ENCODE measurements around the gene KCNG4. TPM values are rescaled to one million over a fixed set of nuclear protein-coding genes. Genes with fewer than 3 reads are reported as not detected.

KCNG4 gene
- total and polyA plus RNA-seq, 2 experiments from 2014 or later, result 0.07 TPM; not detected in 1

DNA sequence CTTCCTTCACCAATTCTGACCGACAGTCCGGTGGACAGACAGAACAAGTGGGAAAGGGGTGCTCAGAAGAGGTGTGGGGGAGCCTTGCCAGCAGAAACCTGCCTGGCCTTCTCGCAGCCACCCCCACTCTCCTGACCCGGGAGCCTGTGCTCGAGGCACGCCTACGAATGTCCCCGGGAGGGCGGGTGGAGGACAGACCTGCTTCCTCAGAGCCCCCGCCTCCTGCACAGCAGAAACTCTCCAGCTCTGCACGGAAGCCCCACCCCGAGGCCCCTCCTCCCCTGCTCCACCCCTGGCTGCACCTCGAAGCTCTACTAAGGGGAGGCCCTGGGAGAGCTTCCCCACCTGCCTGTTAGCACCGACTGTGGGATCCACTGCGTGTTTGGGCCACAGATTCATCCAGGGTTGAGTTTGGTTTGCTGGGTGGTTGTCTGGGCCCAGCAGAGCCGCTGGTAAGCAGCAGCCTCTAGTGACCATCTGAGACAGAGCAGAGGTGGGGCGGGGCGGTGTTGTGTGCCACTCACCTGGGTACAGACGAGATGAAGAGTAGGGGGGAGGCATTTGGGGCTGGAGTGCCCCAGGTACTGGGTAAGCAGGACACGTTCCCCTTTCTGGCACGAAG lies 59.2 kb downstream of the KCNG4 start:
- H2AFZ ChIP-seq, result no peak overlapping the region
- ATAC-seq (no peak), DNase-seq (ENCODE audit: low spot score) (no peak)
- peaks cover 19% of the 10 kb centered on the region for H3K79me2 ChIP-seq (replicated peaks; ENCODE audit: insufficient read depth)
- Mint-ChIP-seq H3K4me3 (no peak overlapping the region), H3K4me1 (peaks cover 7% of the 10 kb centered on the region; the same call in 2 of the 3 replicates), H3K9me3 (no peaks in the 10 kb centered on the region), H3K27me3 (ENCODE audit: insufficient read depth, low read depth, poor library complexity) (peaks cover 7% of the 10 kb centered on the region), H3K36me3 (ENCODE audit: low read depth) (peaks cover 49% of the 10 kb centered on the region), H3K27ac (no peak overlapping the region)
- no peaks in the 10 kb centered on the region for H3K9me2 ChIP-seq (ENCODE audit: insufficient read depth)
- 0 out of 2 replicates have a peak, but pooled peaks cover under 1% of the 10 kb centered on the region for H3K4me1 ChIP-seq (ENCODE audit: insufficient read depth)
- H3K27ac ChIP-seq (ENCODE audit: low read depth), result no peak overlapping the region
- H3F3A ChIP-seq (replicated peaks; ENCODE audit: low read depth), result no peaks in the 10 kb centered on the region
- H3K36me3 ChIP-seq (ENCODE audit: insufficient read depth), result no peaks in the 10 kb centered on the region; the same call in 1 of the 2 replicates
- H3K27me3 ChIP-seq (ENCODE audit: insufficient read depth), result no peaks in the 10 kb centered on the region
- H3K4me2 ChIP-seq, result no peak overlapping the region
- 0 out of 2 replicates have a peak, but pooled peaks cover 4% of the 10 kb centered on the region for H4K20me1 ChIP-seq (replicated peaks; ENCODE audit: insufficient read depth)
- no peak overlapping the region for H3K4me3 ChIP-seq
- no peak for TF ChIP-seq CREB1 (CRISPR knock-in tag; IDR thresholded peaks at IDR 0.05; ENCODE audit: low read depth)
- TF ChIP-seq EZH2 (IDR thresholded peaks at IDR 0.05; ENCODE audit: low read depth, unreplicated experiment), result no peak
- TF ChIP-seq, protein P1, sequence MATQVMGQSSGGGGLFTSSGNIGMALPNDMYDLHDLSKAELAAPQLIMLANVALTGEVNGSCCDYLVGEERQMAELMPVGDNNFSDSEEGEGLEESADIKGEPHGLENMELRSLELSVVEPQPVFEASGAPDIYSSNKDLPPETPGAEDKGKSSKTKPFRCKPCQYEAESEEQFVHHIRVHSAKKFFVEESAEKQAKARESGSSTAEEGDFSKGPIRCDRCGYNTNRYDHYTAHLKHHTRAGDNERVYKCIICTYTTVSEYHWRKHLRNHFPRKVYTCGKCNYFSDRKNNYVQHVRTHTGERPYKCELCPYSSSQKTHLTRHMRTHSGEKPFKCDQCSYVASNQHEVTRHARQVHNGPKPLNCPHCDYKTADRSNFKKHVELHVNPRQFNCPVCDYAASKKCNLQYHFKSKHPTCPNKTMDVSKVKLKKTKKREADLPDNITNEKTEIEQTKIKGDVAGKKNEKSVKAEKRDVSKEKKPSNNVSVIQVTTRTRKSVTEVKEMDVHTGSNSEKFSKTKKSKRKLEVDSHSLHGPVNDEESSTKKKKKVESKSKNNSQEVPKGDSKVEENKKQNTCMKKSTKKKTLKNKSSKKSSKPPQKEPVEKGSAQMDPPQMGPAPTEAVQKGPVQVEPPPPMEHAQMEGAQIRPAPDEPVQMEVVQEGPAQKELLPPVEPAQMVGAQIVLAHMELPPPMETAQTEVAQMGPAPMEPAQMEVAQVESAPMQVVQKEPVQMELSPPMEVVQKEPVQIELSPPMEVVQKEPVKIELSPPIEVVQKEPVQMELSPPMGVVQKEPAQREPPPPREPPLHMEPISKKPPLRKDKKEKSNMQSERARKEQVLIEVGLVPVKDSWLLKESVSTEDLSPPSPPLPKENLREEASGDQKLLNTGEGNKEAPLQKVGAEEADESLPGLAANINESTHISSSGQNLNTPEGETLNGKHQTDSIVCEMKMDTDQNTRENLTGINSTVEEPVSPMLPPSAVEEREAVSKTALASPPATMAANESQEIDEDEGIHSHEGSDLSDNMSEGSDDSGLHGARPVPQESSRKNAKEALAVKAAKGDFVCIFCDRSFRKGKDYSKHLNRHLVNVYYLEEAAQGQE (IDR thresholded peaks at IDR 0.05; ENCODE audit: unreplicated experiment), result no peak
- no peak for TF ChIP-seq POLR2AphosphoS5 (IDR thresholded peaks at IDR 0.05; ENCODE audit: low read depth)
- no peak for TF ChIP-seq JUNB (IDR thresholded peaks at IDR 0.05; ENCODE audit: unreplicated experiment)
- TF ChIP-seq, protein P2, sequence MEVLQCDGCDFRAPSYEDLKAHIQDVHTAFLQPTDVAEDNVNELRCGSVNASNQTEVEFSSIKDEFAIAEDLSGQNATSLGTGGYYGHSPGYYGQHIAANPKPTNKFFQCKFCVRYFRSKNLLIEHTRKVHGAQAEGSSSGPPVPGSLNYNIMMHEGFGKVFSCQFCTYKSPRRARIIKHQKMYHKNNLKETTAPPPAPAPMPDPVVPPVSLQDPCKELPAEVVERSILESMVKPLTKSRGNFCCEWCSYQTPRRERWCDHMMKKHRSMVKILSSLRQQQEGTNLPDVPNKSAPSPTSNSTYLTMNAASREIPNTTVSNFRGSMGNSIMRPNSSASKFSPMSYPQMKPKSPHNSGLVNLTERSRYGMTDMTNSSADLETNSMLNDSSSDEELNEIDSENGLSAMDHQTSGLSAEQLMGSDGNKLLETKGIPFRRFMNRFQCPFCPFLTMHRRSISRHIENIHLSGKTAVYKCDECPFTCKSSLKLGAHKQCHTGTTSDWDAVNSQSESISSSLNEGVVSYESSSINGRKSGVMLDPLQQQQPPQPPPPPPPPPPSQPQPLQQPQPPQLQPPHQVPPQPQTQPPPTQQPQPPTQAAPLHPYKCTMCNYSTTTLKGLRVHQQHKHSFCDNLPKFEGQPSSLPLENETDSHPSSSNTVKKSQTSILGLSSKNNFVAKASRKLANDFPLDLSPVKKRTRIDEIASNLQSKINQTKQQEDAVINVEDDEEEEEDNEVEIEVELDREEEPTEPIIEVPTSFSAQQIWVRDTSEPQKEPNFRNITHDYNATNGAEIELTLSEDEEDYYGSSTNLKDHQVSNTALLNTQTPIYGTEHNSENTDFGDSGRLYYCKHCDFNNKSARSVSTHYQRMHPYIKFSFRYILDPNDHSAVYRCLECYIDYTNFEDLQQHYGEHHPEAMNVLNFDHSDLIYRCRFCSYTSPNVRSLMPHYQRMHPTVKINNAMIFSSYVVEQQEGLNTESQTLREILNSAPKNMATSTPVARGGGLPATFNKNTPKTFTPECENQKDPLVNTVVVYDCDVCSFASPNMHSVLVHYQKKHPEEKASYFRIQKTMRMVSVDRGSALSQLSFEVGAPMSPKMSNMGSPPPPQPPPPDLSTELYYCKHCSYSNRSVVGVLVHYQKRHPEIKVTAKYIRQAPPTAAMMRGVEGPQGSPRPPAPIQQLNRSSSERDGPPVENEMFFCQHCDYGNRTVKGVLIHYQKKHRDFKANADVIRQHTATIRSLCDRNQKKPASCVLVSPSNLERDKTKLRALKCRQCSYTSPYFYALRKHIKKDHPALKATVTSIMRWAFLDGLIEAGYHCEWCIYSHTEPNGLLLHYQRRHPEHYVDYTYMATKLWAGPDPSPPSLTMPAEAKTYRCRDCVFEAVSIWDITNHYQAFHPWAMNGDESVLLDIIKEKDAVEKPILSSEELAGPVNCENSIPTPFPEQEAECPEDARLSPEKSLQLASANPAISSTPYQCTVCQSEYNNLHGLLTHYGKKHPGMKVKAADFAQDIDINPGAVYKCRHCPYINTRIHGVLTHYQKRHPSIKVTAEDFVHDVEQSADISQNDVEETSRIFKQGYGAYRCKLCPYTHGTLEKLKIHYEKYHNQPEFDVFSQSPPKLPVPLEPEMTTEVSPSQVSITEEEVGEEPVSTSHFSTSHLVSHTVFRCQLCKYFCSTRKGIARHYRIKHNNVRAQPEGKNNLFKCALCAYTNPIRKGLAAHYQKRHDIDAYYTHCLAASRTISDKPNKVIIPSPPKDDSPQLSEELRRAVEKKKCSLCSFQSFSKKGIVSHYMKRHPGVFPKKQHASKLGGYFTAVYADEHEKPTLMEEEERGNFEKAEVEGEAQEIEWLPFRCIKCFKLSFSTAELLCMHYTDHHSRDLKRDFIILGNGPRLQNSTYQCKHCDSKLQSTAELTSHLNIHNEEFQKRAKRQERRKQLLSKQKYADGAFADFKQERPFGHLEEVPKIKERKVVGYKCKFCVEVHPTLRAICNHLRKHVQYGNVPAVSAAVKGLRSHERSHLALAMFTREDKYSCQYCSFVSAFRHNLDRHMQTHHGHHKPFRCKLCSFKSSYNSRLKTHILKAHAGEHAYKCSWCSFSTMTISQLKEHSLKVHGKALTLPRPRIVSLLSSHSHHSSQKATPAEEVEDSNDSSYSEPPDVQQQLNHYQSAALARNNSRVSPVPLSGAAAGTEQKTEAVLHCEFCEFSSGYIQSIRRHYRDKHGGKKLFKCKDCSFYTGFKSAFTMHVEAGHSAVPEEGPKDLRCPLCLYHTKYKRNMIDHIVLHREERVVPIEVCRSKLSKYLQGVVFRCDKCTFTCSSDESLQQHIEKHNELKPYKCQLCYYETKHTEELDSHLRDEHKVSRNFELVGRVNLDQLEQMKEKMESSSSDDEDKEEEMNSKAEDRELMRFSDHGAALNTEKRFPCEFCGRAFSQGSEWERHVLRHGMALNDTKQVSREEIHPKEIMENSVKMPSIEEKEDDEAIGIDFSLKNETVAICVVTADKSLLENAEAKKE (CRISPR knock-in tag; IDR thresholded peaks at IDR 0.05), result no peak
- no peak for TF ChIP-seq ZNF331 (CRISPR knock-in tag; IDR thresholded peaks at IDR 0.05; ENCODE audit: low read depth)
- no peak for TF ChIP-seq NANOG (IDR thresholded peaks at IDR 0.05; ENCODE audit: borderline replicate concordance)
- TF ChIP-seq, protein P3, sequence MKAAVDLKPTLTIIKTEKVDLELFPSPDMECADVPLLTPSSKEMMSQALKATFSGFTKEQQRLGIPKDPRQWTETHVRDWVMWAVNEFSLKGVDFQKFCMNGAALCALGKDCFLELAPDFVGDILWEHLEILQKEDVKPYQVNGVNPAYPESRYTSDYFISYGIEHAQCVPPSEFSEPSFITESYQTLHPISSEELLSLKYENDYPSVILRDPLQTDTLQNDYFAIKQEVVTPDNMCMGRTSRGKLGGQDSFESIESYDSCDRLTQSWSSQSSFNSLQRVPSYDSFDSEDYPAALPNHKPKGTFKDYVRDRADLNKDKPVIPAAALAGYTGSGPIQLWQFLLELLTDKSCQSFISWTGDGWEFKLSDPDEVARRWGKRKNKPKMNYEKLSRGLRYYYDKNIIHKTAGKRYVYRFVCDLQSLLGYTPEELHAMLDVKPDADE (IDR thresholded peaks at IDR 0.05), result no peak
- no peak for TF ChIP-seq EZH2phosphoT487 (IDR thresholded peaks at IDR 0.05; ENCODE audit: unreplicated experiment)
- TF ChIP-seq STAT1 (IDR thresholded peaks at IDR 0.05; ENCODE audit: unreplicated experiment), result no peak
- TF ChIP-seq, protein P4, sequence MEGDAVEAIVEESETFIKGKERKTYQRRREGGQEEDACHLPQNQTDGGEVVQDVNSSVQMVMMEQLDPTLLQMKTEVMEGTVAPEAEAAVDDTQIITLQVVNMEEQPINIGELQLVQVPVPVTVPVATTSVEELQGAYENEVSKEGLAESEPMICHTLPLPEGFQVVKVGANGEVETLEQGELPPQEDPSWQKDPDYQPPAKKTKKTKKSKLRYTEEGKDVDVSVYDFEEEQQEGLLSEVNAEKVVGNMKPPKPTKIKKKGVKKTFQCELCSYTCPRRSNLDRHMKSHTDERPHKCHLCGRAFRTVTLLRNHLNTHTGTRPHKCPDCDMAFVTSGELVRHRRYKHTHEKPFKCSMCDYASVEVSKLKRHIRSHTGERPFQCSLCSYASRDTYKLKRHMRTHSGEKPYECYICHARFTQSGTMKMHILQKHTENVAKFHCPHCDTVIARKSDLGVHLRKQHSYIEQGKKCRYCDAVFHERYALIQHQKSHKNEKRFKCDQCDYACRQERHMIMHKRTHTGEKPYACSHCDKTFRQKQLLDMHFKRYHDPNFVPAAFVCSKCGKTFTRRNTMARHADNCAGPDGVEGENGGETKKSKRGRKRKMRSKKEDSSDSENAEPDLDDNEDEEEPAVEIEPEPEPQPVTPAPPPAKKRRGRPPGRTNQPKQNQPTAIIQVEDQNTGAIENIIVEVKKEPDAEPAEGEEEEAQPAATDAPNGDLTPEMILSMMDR (conservative IDR thresholded peaks at IDR 0.05; ENCODE audit: low read depth in 2 of 2), result no peak
- no peak for TF ChIP-seq ZNF114 (CRISPR knock-in tag; IDR thresholded peaks at IDR 0.05)

Data from GM23338 (cell line).